Measurements from ENCODE around the gene DIAPH1.

DIAPH1 gene

GRCh38 chr5:141608046-141608445 lies 10.8 kb downstream of the DIAPH1 start:
- Histone ChIP-seq H3K4me1 (ENCODE audit: control insufficient read depth in 2 of 2, insufficient read depth in 1 of 2, low read depth in 1 of 2, low read length in 2 of 2) (peaks cover 0 to 5% of the 10 kb centered on the region in 2 donors), H3K27me3 (ENCODE audit: control insufficient read depth in 3 of 3, insufficient read depth in 3 of 3, low read depth in 1 of 3, low read length in 3 of 3) (no peaks in the 10 kb centered on the region), H2AK5ac (ENCODE audit: low read depth, low read length) (no peak overlapping the region), H3K79me1 (ENCODE audit: low read depth, low read length) (no peaks in the 10 kb centered on the region), H2AFZ (ENCODE audit: low read length) (no peak overlapping the region), H2BK5ac (ENCODE audit: low read length) (no peak overlapping the region), H3K23ac (ENCODE audit: low read depth, low read length, poor library complexity) (no peak overlapping the region), H3K18ac (ENCODE audit: low read length) (no peak overlapping the region), H4K8ac (ENCODE audit: low read depth, low read length) (no peak overlapping the region), H4K91ac (ENCODE audit: low read depth, low read length, poor library complexity) (no peak overlapping the region), H3K14ac (ENCODE audit: low read length) (no peak overlapping the region), H2BK120ac (ENCODE audit: low read depth, low read length) (no peak overlapping the region), H3K4me2 (ENCODE audit: insufficient read depth, low read length, poor library complexity, severe bottlenecking) (no peak overlapping the region), H3K4me3 (ENCODE audit: low read length in 2 of 2) (no peak overlapping the region), H2BK12ac (ENCODE audit: low read length) (no peak overlapping the region), H3K27ac (replicated peaks; ENCODE audit: low read length) (no peak overlapping the region), H2BK15ac (ENCODE audit: low read length) (no peak overlapping the region), H3K36me3 (replicated peaks in 1 of 2; ENCODE audit: control insufficient read depth in 2 of 2, insufficient read depth in 2 of 2, low read length in 2 of 2) (peaks cover 0 to 10% of the 10 kb centered on the region in 2 donors), H3K9ac (ENCODE audit: low read depth, low read length, poor library complexity) (no peak overlapping the region), H3K9me3 (replicated peaks in 1 of 2; ENCODE audit: control insufficient read depth in 2 of 2, insufficient read depth in 1 of 2, low read depth in 1 of 2, low read length in 2 of 2) (peaks cover 0 to 3% of the 10 kb centered on the region in 2 donors), H3K4ac (ENCODE audit: low read length) (no peak overlapping the region)
- WGBS, 2 donors (ENCODE audit: extremely low coverage in 2 of 2, insufficient read length in 2 of 2, insufficient replicate concordance in 1 of 2) = no CpG with 5 or more reads among the region's 2 CpGs
- no peak for DNase-seq (ENCODE audit: low spot score)

GRCh38 chr5:141605523-141606277 lies 13.1 kb downstream of the DIAPH1 start:
- Histone ChIP-seq H3K14ac (ENCODE audit: low read length) (no peak overlapping the region), H3K4ac (ENCODE audit: low read length) (no peak overlapping the region), H4K91ac (ENCODE audit: low read depth, low read length, poor library complexity) (no peak overlapping the region), H2BK120ac (ENCODE audit: low read depth, low read length) (no peak overlapping the region), H3K36me3 (replicated peaks in 1 of 2; ENCODE audit: control insufficient read depth in 2 of 2, insufficient read depth in 2 of 2, low read length in 2 of 2) (no peaks in the 10 kb centered on the region), H3K4me3 (ENCODE audit: low read length in 2 of 2) (no peak overlapping the region), H2AFZ (ENCODE audit: low read length) (no peak overlapping the region), H4K8ac (ENCODE audit: low read depth, low read length) (no peak overlapping the region), H3K18ac (ENCODE audit: low read length) (no peak overlapping the region), H3K4me1 (ENCODE audit: control insufficient read depth in 2 of 2, insufficient read depth in 1 of 2, low read depth in 1 of 2, low read length in 2 of 2) (peaks cover 0 to 5% of the 10 kb centered on the region in 2 donors), H2BK15ac (ENCODE audit: low read length) (no peak overlapping the region), H3K23ac (ENCODE audit: low read depth, low read length, poor library complexity) (no peak overlapping the region), H3K79me1 (ENCODE audit: low read depth, low read length) (no peaks in the 10 kb centered on the region), H3K9ac (ENCODE audit: low read depth, low read length, poor library complexity) (no peak overlapping the region), H3K27ac (replicated peaks; ENCODE audit: low read length) (no peak overlapping the region), H2BK5ac (ENCODE audit: low read length) (no peak overlapping the region), H3K4me2 (ENCODE audit: insufficient read depth, low read length, poor library complexity, severe bottlenecking) (no peak overlapping the region), H2BK12ac (ENCODE audit: low read length) (no peak overlapping the region), H3K27me3 (ENCODE audit: control insufficient read depth in 3 of 3, insufficient read depth in 3 of 3, low read depth in 1 of 3, low read length in 3 of 3) (no peaks in the 10 kb centered on the region), H2AK5ac (ENCODE audit: low read depth, low read length) (no peak overlapping the region), H3K9me3 (replicated peaks in 1 of 2; ENCODE audit: control insufficient read depth in 2 of 2, insufficient read depth in 1 of 2, low read depth in 1 of 2, low read length in 2 of 2) (no peaks in the 10 kb centered on the region)
- no peak for DNase-seq (ENCODE audit: low spot score)
- WGBS, 2 donors (ENCODE audit: extremely low coverage in 2 of 2, insufficient read length in 2 of 2, insufficient replicate concordance in 1 of 2) = no CpG with 5 or more reads among the region's 6 CpGs

GRCh38 chr5:141603923-141604717 lies 14.7 kb downstream of the DIAPH1 start:
- no peak overlapping the region for H2AK5ac ChIP-seq (ENCODE audit: low read depth, low read length)
- H3K9ac ChIP-seq (ENCODE audit: low read depth, low read length, poor library complexity) = no peak overlapping the region
- no peak overlapping the region for H3K18ac ChIP-seq (ENCODE audit: low read length)
- no peak overlapping the region for H3K4ac ChIP-seq (ENCODE audit: low read length)
- H4K91ac ChIP-seq (ENCODE audit: low read depth, low read length, poor library complexity) = no peak overlapping the region
- no peak overlapping the region for H3K4me3 ChIP-seq (ENCODE audit: low read length in 2 of 2)
- no peak overlapping the region for H2BK12ac ChIP-seq (ENCODE audit: low read length)
- H4K8ac ChIP-seq (ENCODE audit: low read depth, low read length) = no peak overlapping the region
- no peak for DNase-seq (ENCODE audit: low spot score)
- H3K27ac ChIP-seq (replicated peaks; ENCODE audit: low read length) = no peak overlapping the region
- H3K4me1 ChIP-seq (ENCODE audit: control insufficient read depth in 2 of 2, insufficient read depth in 1 of 2, low read depth in 1 of 2, low read length in 2 of 2) = peaks cover 0 to 5% of the 10 kb centered on the region in 2 donors
- no peak overlapping the region for H2BK15ac ChIP-seq (ENCODE audit: low read length)
- no CpG with 5 or more reads among the region's 6 CpGs for WGBS, 2 donors (ENCODE audit: extremely low coverage in 2 of 2, insufficient read length in 2 of 2, insufficient replicate concordance in 1 of 2)
- no peaks in the 10 kb centered on the region for H3K27me3 ChIP-seq (ENCODE audit: control insufficient read depth in 3 of 3, insufficient read depth in 3 of 3, low read depth in 1 of 3, low read length in 3 of 3)
- no peak overlapping the region for H3K23ac ChIP-seq (ENCODE audit: low read depth, low read length, poor library complexity)
- no peak overlapping the region for H2BK120ac ChIP-seq (ENCODE audit: low read depth, low read length)
- no peak overlapping the region for H2AFZ ChIP-seq (ENCODE audit: low read length)
- H3K4me2 ChIP-seq (ENCODE audit: insufficient read depth, low read length, poor library complexity, severe bottlenecking) = no peak overlapping the region
- no peaks in the 10 kb centered on the region for H3K36me3 ChIP-seq (replicated peaks in 1 of 2; ENCODE audit: control insufficient read depth in 2 of 2, insufficient read depth in 2 of 2, low read length in 2 of 2)
- H3K9me3 ChIP-seq (replicated peaks in 1 of 2; ENCODE audit: control insufficient read depth in 2 of 2, insufficient read depth in 1 of 2, low read depth in 1 of 2, low read length in 2 of 2) = no peaks in the 10 kb centered on the region
- H3K14ac ChIP-seq (ENCODE audit: low read length) = no peak overlapping the region
- no peaks in the 10 kb centered on the region for H3K79me1 ChIP-seq (ENCODE audit: low read depth, low read length)
- H2BK5ac ChIP-seq (ENCODE audit: low read length) = no peak overlapping the region

GRCh38 chr5:141602606-141603005 lies 16.2 kb downstream of the DIAPH1 start:
- WGBS, 2 donors (ENCODE audit: extremely low coverage in 2 of 2, insufficient read length in 2 of 2, insufficient replicate concordance in 1 of 2) = no CpG with 5 or more reads among the region's 1 CpG
- H2AFZ ChIP-seq (ENCODE audit: low read length) = no peak overlapping the region
- no peak for DNase-seq (ENCODE audit: low spot score)

More at GRCh38 chr5:141602606-141603005, 16.2 kb downstream of the DIAPH1 start:
- Histone ChIP-seq H2BK5ac (ENCODE audit: low read length) (no peak overlapping the region), H3K36me3 (replicated peaks in 1 of 2; ENCODE audit: control insufficient read depth in 2 of 2, insufficient read depth in 2 of 2, low read length in 2 of 2) (no peaks in the 10 kb centered on the region), H2BK12ac (ENCODE audit: low read length) (no peak overlapping the region), H3K27ac (replicated peaks; ENCODE audit: low read length) (no peak overlapping the region), H3K18ac (ENCODE audit: low read length) (no peak overlapping the region), H3K27me3 (ENCODE audit: control insufficient read depth in 3 of 3, insufficient read depth in 3 of 3, low read depth in 1 of 3, low read length in 3 of 3) (no peaks in the 10 kb centered on the region), H3K9me3 (replicated peaks in 1 of 2; ENCODE audit: control insufficient read depth in 2 of 2, insufficient read depth in 1 of 2, low read depth in 1 of 2, low read length in 2 of 2) (no peaks in the 10 kb centered on the region), H3K4ac (ENCODE audit: low read length) (no peak overlapping the region), H2AK5ac (ENCODE audit: low read depth, low read length) (no peak overlapping the region), H4K8ac (ENCODE audit: low read depth, low read length) (no peak overlapping the region), H3K4me3 (ENCODE audit: low read length in 2 of 2) (no peak overlapping the region), H3K23ac (ENCODE audit: low read depth, low read length, poor library complexity) (no peak overlapping the region), H2BK15ac (ENCODE audit: low read length) (no peak overlapping the region), H3K4me2 (ENCODE audit: insufficient read depth, low read length, poor library complexity, severe bottlenecking) (no peak overlapping the region), H3K9ac (ENCODE audit: low read depth, low read length, poor library complexity) (no peak overlapping the region), H3K4me1 (ENCODE audit: control insufficient read depth in 2 of 2, insufficient read depth in 1 of 2, low read depth in 1 of 2, low read length in 2 of 2) (peaks cover 0 to 5% of the 10 kb centered on the region in 2 donors), H2BK120ac (ENCODE audit: low read depth, low read length) (no peak overlapping the region), H3K14ac (ENCODE audit: low read length) (no peak overlapping the region), H3K79me1 (ENCODE audit: low read depth, low read length) (no peaks in the 10 kb centered on the region), H4K91ac (ENCODE audit: low read depth, low read length, poor library complexity) (no peak overlapping the region)
